Embryonic facial prominence (tissue), 1 donor: ENCODE results near the gene JMJD1C.

ENCODE experiments used
- DNase-seq: peaks from one replicate; pipeline ENCODE4 v3.0.0-alpha.2; 2016; ENCODE audit errors: extremely low spot score

The JMJD1C gene

GRCh38 chr10:63227207-63227895, 238.4 kb downstream of the JMJD1C start:
- DNase-seq: no peak

GRCh38 chr10:63224241-63224640, 241.5 kb downstream of the JMJD1C start:
- no peak for DNase-seq

- DNase-seq: no peak
These were observed 243.8 kb downstream of the JMJD1C start for GRCh38 chr10:63221950-63222349.

GRCh38 chr10:63219749-63220148, 246.0 kb downstream of the JMJD1C start:
- no peak for DNase-seq

- DNase-seq: peak; percentile 68
These were observed 248.6 kb downstream of the JMJD1C start for GRCh38 chr10:63217120-63217605.

- DNase-seq: no peak
These were observed 251.2 kb downstream of the JMJD1C start for GRCh38 chr10:63214571-63214970.

- no peak for DNase-seq
These were observed 252.3 kb downstream of the JMJD1C start for GRCh38 chr10:63213489-63213888.

- DNase-seq: no peak
These were observed 255.1 kb downstream of the JMJD1C start for GRCh38 chr10:63210611-63211196.

- DNase-seq: no peak
These were observed 256.1 kb downstream of the JMJD1C start for GRCh38 chr10:63209705-63210104.

- no peak for DNase-seq
These were observed 256.8 kb downstream of the JMJD1C start for GRCh38 chr10:63208986-63209385.

- DNase-seq: no peak
These were observed 258.6 kb downstream of the JMJD1C start for GRCh38 chr10:63206997-63207811.

GRCh38 chr10:63206576-63206975, 259.2 kb downstream of the JMJD1C start:
- no peak for DNase-seq

GRCh38 chr10:63205421-63205820, 260.4 kb downstream of the JMJD1C start:
- no peak for DNase-seq

- no peak for DNase-seq
These were observed 260.9 kb downstream of the JMJD1C start for GRCh38 chr10:63204667-63205391.

GRCh38 chr10:63201118-63201517, 264.7 kb downstream of the JMJD1C start:
- DNase-seq: no peak

GRCh38 chr10:63200431-63200830, 265.3 kb downstream of the JMJD1C start:
- no peak for DNase-seq

- DNase-seq: no peak
These were observed 266.1 kb downstream of the JMJD1C start for GRCh38 chr10:63199716-63200115.

- peak; percentile 70 for DNase-seq
These were observed 268.3 kb downstream of the JMJD1C start for GRCh38 chr10:63197344-63198092.

- no peak for DNase-seq
These were observed 273.0 kb downstream of the JMJD1C start for GRCh38 chr10:63192826-63193225.

- DNase-seq: no peak
These were observed 290.2 kb downstream of the JMJD1C start for GRCh38 chr10:63175534-63175933.
